Uterus (tissue), 2 donors: Measurements from ENCODE around the gene SMIM24.

Source experiments
- POLR2A ChIP-seq, 2 donors: fragments of 450-650 bp; IDR thresholded peaks; one replicate each; pipeline ENCODE4 v1.6.1; 2016; ENCODE audit warnings: antibody characterized with exemption in 2 of 2, mild to moderate bottlenecking in 1 of 2, moderate library complexity in 1 of 2
- TF ChIP-seq, protein P1 (sequence below), 4 experiments: fragments of 200-600 bp in 2 of 4; fragments of 450-650 bp in 2 of 4; sonication (generic) in 2 of 4; IDR thresholded peaks; one replicate each; pipeline ENCODE4 v1.5.1; 2016 to 2019; ENCODE audit warnings: antibody characterized with exemption in 4 of 4, mild to moderate bottlenecking in 2 of 4, moderate library complexity in 1 of 4

DNA sequence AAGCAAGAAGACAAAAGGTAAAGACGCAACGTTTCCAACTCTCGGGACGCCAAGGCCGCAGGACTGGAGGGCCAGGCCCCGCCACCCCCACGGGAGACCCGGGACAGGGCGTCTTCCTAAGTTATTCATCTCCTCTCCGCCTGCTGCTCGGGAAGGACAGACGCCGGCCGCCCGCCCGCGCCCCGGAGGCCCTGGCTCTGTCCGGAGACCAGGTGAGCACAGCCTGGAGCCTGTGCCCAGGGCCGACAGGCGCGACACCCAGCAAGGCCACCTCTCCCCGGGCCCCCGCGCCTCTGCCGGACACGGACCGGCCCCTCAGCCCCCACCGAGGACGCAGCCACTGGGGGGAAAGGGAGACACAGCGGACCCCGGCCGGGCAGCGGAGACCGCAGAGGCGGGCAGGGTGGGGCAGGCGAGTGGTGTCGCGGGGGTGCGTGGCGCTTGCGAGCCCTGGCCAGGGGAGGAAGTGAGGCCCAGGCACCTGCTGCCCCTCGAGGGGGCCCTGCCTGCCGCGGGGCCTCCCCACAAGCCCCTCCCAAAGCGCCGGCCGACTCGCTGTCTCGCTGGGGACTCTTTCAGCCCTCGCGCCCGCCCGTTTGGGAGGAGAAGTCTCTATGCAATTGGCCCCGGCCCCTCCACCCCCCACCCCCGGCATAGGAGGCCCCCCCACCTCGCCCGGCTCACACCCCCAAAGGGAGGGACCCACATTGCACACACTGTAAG is 17.2 kb downstream of the SMIM24 start:
- TF ChIP-seq, protein P1, sequence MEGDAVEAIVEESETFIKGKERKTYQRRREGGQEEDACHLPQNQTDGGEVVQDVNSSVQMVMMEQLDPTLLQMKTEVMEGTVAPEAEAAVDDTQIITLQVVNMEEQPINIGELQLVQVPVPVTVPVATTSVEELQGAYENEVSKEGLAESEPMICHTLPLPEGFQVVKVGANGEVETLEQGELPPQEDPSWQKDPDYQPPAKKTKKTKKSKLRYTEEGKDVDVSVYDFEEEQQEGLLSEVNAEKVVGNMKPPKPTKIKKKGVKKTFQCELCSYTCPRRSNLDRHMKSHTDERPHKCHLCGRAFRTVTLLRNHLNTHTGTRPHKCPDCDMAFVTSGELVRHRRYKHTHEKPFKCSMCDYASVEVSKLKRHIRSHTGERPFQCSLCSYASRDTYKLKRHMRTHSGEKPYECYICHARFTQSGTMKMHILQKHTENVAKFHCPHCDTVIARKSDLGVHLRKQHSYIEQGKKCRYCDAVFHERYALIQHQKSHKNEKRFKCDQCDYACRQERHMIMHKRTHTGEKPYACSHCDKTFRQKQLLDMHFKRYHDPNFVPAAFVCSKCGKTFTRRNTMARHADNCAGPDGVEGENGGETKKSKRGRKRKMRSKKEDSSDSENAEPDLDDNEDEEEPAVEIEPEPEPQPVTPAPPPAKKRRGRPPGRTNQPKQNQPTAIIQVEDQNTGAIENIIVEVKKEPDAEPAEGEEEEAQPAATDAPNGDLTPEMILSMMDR (IDR thresholded peaks at IDR 0.05): no peak
- TF ChIP-seq POLR2A (IDR thresholded peaks at IDR 0.05): no peak
